HL-60 (cell line): Measurements from ENCODE around the gene GNPTG.

Experiments
- DNase-seq, 2 experiments: peaks; one replicate each; pipeline ENCODE4 v3.0.0-alpha.2; 2010 to 2020; ENCODE audit warnings: low read depth in 1 of 2, low spot score in 1 of 2
- H3K27ac ChIP-seq: fragments of 250-450 bp; sonication (Bioruptor Pico); replicated peaks from 2 replicates; pipeline ENCODE4 v1.5.1; 2020; ENCODE audit warnings: mild to moderate bottlenecking, moderate library complexity
- H3K27me3 ChIP-seq: fragments of 250-450 bp; sonication (Bioruptor Pico); 2 replicates; pipeline ENCODE4 v1.5.1; 2021; ENCODE audit warnings: mild to moderate bottlenecking, moderate library complexity; ENCODE audit not compliant: insufficient read depth, poor library complexity, severe bottlenecking
- H3K4me3 ChIP-seq: replicated peaks from 2 replicates; pipeline ENCODE4 v1.5.1; 2011; ENCODE audit warnings: mild to moderate bottlenecking, control low read depth, low read length; ENCODE audit not compliant: insufficient read depth
- GABPA ChIP-seq: IDR thresholded peaks from 2 replicates; pipeline ENCODE4 v1.6.1; 2012; ENCODE audit warnings: low read depth
- POLR2AphosphoS5 ChIP-seq: IDR thresholded peaks from 2 replicates; pipeline ENCODE4 v1.6.1; 2012; ENCODE audit warnings: low read depth
- REST ChIP-seq: IDR thresholded peaks from 2 replicates; pipeline ENCODE4 v1.6.1; 2012; ENCODE audit warnings: low read depth; ENCODE audit not compliant: insufficient replicate concordance
- SPI1 ChIP-seq: IDR thresholded peaks from 2 replicates; pipeline ENCODE4 v1.6.1; 2012; ENCODE audit warnings: low read depth, mild to moderate bottlenecking, borderline replicate concordance
- TF ChIP-seq, protein P1 (sequence below): IDR thresholded peaks from one replicate; pipeline ENCODE4 v1.5.1; 2011; ENCODE audit warnings: low read length, control low read depth, inconsistent platforms; ENCODE audit not compliant: insufficient read depth

The GNPTG gene

DNA sequence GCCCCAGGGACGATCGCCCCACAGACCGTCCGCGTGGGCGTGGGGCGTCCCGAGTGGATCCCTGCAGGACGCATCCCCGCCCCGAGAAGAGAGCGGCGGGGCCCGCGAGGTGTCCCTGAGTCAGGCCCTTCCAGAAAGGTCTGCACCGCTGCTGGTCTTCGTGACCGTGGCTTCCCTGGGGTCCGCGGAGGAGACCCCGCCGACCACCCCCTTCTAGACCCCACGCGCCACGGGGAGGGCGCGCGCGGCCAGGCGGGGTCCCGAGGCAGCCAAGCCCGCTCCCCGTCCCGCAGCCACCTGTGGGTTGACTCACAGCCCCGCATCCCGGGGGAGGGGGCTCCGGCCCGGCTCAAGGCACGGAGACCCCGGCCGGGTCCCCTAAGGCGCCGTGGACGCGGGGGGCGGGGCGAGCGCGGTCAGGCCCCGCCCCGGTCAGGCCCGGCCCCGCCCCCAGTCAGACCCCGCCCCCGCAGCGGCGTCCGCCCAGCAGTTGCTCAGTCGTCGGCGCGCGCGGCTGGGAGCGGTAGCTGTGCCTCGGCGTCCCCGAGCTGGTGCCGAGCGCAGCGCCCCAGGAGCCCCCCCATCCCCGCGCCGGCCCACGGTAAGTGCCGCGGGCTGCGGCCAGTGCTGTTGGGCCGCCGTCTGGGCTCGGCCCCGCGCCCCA is 18.4 kb upstream of the GNPTG start, which contains the start of gene BAIAP3:
TSS of gene BAIAP3 (plus strand) at position 497 of the 664 bp plus-strand sequence. CDS start 4,905 bp downstream, outside the sequence.
- TF ChIP-seq, protein P1, sequence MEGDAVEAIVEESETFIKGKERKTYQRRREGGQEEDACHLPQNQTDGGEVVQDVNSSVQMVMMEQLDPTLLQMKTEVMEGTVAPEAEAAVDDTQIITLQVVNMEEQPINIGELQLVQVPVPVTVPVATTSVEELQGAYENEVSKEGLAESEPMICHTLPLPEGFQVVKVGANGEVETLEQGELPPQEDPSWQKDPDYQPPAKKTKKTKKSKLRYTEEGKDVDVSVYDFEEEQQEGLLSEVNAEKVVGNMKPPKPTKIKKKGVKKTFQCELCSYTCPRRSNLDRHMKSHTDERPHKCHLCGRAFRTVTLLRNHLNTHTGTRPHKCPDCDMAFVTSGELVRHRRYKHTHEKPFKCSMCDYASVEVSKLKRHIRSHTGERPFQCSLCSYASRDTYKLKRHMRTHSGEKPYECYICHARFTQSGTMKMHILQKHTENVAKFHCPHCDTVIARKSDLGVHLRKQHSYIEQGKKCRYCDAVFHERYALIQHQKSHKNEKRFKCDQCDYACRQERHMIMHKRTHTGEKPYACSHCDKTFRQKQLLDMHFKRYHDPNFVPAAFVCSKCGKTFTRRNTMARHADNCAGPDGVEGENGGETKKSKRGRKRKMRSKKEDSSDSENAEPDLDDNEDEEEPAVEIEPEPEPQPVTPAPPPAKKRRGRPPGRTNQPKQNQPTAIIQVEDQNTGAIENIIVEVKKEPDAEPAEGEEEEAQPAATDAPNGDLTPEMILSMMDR = no peak
- no peak for TF ChIP-seq SPI1
- TF ChIP-seq POLR2AphosphoS5 = no peak
- TF ChIP-seq REST = no peak
- TF ChIP-seq GABPA = no peak
- peaks cover 58% of the 10 kb centered on the region for H3K27me3 ChIP-seq
- H3K27ac ChIP-seq = no peak within 1 kb of the TSS
- no peak within 1 kb of the TSS for H3K4me3 ChIP-seq
- no peak for DNase-seq

DNA sequence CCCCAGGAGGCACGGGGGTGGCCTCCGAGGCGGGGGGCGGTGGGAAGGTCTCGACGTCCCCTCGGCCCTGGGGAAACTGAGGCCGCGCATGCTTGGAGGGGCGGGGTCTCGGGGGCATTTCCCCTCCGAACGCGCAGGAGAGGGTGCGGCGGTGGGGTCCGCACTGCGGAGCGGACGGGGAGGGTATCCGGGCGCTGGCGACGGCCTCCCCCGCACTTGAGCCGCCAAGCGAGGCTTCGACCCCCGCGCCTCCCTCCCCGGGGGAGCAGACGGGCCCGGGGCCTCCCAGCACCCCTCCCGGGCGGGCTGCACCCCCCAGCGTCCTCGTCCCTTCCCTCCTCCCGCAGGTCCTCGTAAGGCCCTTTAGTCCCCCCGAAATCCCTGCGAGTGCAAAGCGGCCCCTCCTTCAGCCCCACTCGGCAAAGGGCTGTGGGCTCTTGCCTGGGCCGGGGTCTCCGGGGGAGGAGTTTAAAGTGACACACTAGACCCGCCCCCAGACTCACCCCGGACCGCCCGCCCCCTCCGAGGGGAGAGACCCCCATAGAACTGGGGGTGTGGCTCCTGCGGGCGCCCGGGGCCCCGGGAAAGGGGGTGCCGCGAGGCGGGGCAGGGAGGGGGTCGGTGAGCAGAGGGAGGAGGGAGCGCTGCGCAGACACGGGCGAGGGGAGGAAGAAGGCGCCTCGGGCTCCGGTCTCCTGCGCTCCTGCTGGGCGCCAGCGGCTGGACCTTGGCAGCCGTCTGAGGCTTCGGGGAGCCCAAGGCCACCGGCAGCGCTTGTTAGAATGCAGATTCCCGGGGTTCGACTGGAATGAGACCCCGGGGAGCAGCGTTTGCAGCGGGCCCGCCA is 17.7 kb upstream of the GNPTG start:
- TF ChIP-seq, protein P1 = no peak
- no peak for TF ChIP-seq POLR2AphosphoS5
- TF ChIP-seq REST = no peak
- no peak for TF ChIP-seq GABPA
- TF ChIP-seq SPI1 = no peak
- Histone ChIP-seq H3K4me3 (no peak overlapping the region), H3K27ac (no peak overlapping the region), H3K27me3 (peaks cover 64% of the 10 kb centered on the region)
- DNase-seq = no peak

GRCh38 chr16:1334739-1335138 is 17.0 kb upstream of the GNPTG start:
- no peak for DNase-seq
- no peak overlapping the region for H3K27ac ChIP-seq
- TF ChIP-seq, protein P1 = no peak
- TF ChIP-seq SPI1 (no peak), POLR2AphosphoS5 (no peak), REST (no peak), GABPA (no peak)
- H3K27me3 ChIP-seq = peaks cover 66% of the 10 kb centered on the region
- no peak overlapping the region for H3K4me3 ChIP-seq
